HG02623 (cell line): ENCODE measurements around the gene ATG13.
"Not testable (repeated sequence)": the region's sequence is repeated elsewhere in the genome, so short reads cannot be mapped to it uniquely, and the experiment has no call there.

Experiments used
- ATAC-seq: cut with Tn5 transposase; IDR thresholded peaks from one replicate; pipeline ENCODE4 v1.9.1; 2021; ENCODE audit warnings: moderate library complexity; ENCODE audit not compliant: unreplicated experiment

Gene ATG13

DNA sequence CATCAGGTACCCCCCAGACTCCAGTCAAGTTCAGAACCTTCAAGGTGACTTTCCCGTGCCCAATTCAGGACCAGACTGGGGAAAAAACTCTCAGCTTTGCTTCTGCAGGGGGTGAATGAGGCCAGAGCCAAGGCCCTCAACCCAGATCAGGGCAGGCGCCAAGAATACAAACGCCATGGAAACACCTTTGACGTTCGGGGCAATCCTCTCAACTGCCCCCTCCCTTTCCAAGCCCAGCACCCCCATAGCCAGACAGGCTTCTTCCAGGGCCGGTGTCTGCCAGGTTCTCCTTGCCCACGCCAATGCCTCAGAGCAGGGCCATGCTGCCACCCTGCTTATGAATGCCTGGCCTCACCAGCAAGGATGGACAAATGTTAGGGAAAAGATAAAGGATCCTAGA lies 77.3 kb downstream of the ATG13 start:
- no peak for ATAC-seq

DNA sequence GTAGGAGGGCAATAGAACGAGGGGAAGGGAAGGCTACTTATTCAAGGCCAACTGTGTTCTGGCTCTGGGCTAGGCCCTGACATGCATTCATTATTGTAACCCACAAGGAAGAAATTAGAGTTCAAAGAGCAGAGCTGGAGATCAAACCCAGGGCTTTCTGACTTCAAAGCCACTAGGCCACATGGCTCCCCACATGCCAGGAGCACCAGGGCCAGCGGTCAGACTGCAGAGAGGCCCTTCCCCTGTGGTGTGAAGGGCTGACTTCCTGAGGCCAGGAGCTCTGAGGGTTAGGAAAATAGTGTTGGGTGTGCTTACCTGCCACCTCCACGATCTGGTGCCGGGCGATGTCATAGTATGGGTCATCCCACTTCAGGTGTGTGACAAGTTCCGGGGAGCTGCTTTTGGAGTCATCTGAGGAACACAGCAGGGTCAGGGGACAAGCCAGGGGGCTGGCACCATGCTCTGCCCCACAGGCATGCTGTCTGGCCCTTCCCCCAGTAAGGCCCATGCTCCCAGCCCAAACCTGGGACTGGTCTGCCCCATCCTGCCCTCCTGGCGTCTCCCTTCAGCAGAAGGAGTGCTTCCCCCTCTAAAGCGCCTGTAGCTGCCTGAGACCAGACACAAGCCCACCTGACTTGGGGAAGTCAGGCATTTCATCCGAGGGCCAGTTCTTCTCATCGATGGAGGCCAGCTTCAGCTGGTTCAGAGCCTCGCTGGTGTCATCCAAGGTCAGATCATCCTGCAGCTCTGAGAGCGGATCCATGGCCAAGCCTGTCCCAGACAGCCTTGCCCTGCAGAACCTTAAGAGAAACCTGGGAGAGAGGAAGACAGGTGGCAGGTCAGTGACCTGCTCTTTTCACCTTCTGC lies 78.2 kb downstream of the ATG13 start:
- ATAC-seq: no peak

DNA sequence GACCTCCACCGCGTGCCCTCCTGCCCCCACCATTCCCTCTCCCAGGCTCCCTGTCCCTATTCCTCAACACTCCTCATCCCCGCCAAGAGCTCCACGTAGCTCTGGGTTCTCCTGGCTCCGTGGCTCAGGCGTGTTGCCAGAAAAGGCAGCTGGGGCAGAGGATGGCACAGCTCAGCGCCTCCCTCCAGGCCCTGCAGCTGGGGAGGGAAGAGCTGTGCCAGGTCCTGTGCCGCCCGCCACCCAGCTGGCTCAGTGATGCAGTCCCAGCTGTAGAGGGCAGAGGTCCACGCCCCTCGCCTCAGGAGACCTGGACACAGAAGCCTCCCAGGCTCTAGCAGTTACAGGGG lies 78.8 kb downstream of the ATG13 start:
- no peak for ATAC-seq

DNA sequence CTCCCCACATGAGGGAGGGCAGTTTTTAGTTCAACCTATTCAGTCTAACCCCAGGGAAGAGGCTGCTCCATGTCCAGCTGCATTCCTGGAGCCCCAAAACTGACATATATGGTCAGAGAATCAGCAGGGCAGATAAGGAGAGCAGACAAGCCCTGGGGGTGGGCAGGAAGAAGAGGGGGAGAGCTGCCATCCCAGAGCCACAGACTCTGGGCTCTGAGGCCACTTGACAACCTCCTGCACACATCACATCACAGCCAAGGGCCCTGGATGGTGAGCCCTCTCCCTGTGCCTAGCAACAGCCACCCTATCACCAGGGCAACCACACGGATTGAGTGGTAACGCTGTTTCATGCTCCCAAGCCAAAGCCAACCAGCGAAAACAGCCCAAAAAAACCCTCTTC lies 80.0 kb downstream of the ATG13 start:
- ATAC-seq: no peak

DNA sequence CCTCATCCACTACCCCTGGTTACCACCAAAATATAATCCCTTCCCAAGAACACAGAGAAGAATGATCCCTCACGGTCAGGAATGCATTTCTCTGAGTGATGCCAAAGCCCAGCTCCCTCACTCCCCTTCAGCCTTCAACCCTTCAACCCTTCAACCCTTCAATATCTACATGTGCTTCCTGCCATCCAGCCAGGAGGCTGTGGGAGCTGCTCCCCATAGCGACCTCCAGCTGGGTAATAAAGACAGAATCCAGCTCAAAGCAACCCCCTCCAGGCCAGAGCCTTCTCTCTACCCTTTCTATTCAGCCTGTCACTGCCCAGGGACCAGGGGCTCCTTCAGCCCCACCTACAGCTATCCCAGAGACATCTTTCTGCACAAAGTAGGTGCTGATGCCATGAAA lies 80.4 kb downstream of the ATG13 start:
- ATAC-seq: no peak

DNA sequence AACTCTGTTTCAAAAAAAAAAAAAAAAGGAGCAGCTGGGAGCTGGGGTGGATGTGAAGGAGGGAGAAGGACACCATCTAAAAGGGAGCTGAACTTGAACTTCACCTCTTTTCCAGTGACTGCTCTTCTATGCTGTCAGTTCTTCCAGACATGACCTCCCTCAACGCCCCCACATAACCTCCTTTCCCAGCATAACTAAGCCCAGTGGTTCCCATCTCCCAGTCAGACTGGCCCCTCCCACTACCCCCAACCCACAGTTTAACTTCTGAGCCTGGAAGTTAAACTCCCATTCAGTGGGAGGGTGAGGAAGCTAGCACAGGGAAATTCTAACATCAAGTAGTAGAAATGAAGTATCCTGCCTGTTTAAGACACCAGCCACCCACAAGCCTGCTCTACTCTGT lies 81.2 kb downstream of the ATG13 start:
- ATAC-seq: no peak

DNA sequence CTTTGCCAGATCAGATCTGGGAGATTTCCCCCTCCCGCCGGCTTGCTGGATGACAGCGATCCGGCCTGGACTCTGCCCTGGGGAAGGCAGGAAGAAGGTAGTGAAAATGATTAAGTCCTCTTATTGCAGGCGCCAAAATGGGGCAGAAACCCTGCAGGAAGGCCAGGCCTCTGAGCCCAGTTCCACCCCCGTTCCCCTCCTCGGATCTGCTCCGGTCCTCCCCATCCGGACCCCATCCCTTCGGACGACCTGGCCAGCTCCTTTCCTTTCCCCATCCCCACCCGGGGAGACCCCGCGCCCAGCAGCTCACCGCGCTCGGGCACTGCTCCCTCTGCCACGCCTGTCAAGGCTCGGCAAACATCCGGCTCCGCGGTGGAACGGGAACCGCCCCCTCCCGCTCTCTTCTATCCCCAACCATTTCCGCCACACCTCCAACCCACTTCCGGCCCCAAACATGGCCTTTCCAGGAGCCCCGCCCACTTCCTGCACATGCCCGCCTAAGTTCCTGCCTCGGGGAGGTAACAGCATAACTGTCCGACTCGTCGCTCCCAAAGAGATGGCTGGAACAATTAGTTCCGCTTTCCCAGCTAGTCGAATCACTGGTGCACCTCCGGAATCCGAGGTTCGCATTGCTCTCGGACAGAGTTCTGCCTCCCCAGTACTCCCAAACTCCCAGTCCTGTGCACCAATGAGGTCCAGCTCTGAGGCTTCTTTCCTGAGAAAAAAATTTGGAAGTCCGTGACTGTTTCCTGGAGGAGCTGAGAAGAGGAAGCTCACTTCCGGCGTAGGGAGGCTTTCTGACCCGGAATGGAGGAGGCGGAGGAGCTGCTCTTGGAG lies 83.1 kb downstream of the ATG13 start, which contains the start of the genes ARHGAP1 and ZNF408:
Gene ARHGAP1 (minus strand): TSS at position 379 of the 837 bp plus-strand sequence. CDS start 4,512 bp downstream, outside the sequence.
Gene ZNF408 (plus strand): TSS at position 791 of the 837 bp plus-strand sequence. CDS start 17 bp downstream, at position 808.
- peak; percentile 93 for ATAC-seq

DNA sequence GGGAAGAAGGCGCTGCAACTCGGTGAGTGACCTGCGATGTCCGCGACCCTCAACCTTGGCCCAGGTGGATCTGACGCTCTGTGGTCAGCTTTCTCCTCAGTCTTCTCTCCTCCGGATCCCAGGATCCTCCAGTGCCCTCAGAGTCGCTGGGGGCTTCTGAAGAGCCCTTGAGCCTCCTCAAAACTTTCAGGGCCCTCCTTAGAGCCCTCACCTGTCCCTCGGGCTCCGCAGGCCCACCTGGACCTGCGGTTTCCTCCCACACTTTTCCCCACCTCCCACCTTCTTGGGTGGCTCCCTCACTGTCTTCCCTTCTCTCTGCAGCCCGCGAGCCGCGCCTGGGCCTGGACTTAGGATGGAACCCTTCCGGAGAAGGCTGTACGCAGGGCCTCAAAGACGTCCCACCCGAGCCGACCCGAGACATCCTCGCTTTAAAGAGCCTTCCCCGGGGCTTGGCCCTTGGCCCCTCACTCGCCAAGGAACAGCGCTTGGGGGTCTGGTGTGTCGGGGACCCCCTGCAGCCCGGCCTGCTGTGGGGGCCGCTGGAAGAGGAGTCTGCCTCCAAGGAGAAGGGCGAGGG lies 83.8 kb downstream of the ATG13 start:
- ATAC-seq: no peak

DNA sequence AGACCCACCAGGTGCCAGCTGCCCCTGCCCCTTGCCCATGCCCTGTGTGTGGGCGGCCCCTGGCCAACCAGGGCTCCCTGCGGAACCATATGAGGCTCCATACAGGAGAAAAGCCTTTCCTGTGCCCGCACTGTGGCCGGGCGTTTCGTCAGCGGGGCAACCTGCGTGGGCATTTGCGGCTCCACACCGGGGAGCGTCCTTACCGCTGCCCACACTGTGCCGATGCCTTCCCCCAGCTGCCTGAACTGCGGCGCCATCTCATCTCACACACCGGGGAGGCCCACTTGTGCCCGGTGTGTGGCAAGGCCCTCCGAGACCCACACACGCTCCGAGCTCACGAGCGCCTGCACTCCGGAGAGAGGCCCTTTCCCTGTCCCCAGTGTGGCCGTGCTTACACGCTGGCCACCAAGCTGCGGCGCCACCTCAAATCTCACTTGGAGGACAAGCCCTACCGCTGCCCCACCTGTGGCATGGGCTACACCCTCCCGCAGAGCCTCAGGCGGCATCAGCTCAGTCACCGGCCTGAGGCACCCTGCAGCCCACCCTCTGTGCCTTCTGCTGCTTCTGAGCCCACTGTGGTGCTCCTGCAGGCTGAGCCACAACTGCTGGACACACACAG lies 87.8 kb downstream of the ATG13 start:
- no peak for ATAC-seq

DNA sequence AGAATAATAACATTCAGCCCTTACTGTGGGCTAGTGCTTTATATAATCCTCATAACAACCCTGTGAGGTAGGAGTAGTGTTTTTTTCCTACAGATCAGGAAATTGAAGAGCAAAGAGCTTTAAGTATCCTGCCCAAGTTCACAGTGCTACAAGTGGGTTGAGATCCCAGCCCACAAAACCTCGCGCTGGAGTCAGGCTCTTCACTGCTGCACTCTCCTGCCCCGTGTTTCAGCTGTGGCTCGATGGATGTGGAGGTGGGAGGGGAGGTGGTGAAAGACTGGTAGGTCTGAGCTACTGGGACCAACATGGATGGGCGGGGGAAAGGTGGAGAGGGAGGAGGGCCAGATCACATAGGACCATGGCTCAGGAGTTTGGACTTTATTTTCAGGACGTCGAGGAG lies 89.5 kb downstream of the ATG13 start:
- ATAC-seq: no peak

DNA sequence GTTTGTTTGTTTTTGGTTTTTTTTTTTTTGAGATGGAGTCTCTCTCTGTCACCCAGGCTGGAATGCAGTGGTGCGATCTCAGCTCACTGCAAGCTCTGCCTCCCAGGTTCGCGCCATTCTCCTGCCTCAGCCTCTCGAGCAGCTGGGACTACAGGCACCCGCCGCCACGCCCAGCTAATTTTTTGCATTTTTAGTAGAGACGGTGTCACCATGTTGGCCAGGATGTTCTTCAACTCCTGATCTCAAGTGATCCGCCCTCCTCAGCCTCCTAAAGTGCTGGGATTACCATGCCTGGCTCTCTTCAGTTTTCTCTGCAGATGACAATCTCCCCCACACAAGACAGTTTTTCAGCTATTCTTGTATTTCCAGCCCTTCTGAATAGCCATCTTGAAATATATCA lies 92.0 kb downstream of the ATG13 start:
- not testable (repeated sequence) for ATAC-seq

DNA sequence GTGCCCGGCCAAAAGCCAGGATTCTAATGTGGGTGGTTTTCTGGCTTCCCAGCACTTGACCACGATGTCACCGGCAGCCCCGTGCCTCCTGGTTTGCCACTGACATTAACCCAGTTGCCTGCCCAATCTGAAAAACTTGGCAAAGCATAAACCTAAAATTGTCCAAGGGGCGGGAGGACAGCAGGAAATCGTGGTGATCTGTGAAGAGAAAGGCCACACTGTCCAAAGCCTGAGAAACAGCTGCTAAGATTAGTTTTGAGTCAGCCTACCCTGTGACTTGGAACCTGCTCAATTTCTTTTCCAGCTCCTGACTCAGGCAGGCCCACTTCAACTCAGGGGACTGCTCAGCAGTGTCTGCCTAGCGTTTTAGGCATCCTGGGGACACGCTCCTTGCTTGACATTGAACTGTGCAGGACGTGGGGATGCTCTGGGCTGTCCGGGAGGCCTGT lies 93.5 kb downstream of the ATG13 start:
- no peak for ATAC-seq

DNA sequence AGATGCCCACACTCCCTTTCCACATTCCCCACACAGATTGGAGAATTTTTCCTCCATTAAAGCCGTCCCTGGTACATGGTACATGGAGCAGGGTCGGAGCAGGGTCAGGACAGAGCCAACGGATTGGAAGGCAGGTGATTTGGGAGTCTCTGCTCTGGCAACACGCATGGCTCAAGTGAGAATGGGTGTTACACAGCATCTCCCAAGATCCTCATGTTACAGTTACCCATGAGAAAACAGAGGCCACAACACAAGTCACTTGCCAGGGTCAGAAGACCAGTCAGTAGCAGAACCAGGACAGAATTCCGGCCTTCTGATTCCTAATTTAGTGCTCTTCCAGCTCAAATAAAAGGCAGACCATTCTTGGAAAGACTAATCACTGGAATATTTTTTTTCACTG lies 94.0 kb downstream of the ATG13 start:
- ATAC-seq: no peak

DNA sequence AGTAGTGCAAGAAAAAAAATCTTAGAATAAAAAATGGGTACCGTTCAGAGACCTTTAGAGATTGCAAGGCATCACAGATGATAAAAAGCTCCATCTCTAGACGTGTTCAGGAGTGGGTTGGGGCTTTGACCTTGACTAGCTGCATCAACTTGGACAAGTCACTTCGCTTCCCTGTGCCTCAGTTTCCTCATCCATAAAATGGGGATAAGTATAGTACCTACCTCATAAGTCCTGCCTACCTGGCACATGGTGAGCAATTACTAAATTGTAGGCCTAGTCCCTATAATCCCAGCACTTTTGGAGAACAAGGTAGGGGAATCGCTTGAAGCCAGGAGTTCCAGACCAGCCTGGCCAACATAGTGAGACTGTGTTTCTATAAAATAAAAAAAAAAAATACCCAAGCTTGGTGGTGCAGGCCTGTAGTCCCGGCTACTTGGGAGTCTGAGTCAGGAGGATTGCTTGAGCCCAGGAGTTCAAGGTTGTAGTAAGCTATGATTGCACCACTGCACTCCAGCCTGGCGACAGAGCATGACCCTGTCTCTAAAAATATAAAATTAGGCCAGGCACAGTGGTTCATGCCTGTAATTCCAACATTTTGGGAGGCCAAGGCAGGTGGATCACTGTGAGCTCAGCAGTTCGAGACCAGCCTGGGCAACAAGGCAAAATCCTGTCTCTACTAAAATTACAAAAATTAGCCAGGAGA lies 95.7 kb downstream of the ATG13 start:
- no peak for ATAC-seq

DNA sequence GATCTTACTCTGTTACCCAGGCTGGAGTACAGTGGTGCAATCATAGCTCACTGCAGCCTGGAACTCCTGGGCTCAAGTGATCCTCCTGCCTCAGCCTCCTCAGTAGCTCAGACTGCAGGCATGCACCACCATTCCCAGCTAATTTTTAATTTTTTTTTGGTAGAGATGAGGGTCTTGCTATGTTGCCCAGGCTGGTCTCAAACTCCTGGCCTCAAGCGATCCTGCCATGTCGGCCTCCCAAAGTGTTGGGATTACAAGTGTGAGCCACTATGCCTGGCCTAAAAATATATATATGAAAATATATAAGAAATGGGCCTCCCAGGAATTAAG lies 100.4 kb downstream of the ATG13 start:
- not testable (repeated sequence) for ATAC-seq

DNA sequence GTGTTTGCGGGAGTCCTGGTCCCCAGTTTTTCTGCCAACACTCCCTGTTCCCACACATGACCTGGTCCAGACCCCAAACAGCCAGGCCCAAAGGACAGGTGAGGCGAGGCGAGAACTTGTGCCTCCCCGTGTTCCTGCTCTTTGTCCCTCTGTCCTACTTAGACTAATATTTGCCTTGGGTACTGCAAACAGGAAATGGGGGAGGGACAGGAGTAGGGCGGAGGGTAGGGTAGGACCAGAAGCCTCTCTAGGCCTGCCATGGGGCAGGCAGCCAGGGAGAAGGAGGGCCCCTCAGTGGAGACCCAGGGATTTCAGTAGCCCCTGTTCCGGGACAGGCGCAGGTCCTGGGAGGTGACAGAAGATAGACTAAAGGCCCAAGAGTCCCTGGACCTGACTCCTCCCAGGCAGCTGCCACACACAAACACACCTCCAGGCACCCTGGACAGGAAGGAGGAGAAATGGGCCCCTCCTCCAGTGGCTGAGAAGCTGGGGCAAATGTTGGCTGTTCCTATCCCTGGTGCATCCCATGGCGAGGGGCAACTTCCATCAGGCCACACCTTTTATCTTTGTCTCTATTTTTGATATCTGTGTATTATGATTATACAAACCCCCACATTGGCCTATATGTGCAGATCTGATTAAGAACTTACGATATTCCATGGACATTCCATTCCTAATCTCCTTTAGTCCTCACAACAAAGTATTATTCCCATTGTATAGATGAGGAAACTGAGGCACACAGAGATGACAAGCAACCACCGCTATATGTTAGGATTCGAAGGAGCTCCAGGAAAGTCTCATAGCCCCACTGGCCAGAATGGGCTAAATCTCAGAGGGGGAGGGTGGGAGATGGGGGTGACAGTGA lies 101.0 kb downstream of the ATG13 start:
- no peak for ATAC-seq

DNA sequence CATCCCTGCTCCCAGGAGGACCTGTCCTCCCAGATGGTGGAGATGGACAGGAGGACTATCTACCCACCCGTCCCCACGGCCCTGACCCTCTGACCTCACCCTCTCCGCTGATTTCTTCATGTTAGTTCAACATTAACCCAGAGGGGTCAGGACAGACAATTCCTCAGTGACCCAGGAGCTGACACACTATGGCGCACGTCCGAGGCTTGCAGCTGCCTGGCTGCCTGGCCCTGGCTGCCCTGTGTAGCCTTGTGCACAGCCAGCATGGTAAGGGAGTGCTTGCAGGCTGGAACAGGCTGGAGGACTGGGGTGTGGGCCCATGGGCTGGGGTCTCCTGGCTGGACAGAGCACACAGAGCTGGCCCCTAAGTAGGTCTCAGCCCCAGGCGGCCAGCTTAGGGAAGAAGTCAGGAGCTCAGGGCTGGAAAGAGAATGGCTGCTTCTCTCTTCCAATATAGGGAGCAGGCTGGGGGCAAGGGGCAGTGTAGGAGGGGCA lies 101.7 kb downstream of the ATG13 start, which contains the start of gene F2:
Gene F2 (plus strand): TSS at position 166 of the 495 bp plus-strand sequence. CDS start 23 bp downstream, at position 189.
- no peak for ATAC-seq

DNA sequence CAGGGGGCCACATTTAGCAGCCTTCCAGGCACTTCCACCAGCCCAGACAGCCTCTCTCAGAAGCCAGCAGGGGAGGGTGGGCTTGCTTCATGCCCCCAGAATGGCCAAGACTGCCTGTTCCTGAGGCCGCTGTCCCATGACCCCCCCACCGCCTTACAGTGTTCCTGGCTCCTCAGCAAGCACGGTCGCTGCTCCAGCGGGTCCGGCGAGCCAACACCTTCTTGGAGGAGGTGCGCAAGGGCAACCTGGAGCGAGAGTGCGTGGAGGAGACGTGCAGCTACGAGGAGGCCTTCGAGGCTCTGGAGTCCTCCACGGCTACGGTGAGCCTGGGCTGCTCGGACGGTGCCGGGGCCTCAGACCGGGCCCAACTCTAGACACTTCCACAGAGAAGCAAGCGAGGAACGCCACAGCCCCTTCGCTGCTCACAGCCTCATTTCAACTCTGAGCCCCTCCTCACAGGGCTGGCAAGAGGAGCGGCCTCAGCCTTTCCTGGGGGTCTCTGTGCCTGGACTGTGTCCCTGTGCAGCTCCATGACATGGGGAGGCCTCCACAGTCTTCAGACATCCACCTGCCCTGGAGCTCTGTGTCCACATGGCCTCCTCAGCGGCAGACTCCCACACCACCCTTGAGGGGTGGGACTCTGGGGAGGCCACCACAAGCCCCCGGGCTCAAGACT lies 102.3 kb downstream of the ATG13 start:
- no peak for ATAC-seq

DNA sequence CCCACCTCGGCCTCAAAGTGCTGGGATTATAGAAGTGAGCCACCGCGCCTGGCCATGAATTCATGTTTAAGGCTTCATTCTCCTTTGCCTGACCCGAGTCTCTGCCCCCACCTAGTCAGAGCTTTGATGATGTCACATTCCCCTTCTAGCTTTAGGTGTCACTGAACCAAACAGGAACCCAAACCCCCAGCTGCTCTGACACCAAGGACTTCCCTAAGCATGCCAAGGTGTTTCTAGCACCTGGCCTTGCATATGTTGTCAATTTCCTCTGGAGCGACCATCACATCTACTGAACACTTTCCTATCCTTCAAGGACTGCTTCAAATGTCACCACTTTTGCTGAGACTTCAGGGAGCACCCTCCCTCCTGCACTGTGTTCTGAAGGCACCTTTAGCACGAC lies 103.9 kb downstream of the ATG13 start:
- no peak for ATAC-seq
